HUES6 (cell line): Measurements from ENCODE around the gene TBPL1.

Experiments used
- H3K27ac ChIP-seq: 2 replicates; pipeline ENCODE4 v1.7.0; 2013; ENCODE audit warnings: low read depth, mild to moderate bottlenecking, low read length, inconsistent platforms
- H3K27me3 ChIP-seq: 2 replicates; pipeline ENCODE4 v1.6.1; 2013; ENCODE audit warnings: low read length; ENCODE audit not compliant: control insufficient read depth, insufficient read depth
- H3K36me3 ChIP-seq: 2 replicates; pipeline ENCODE4 v1.6.1; 2013; ENCODE audit warnings: low read length; ENCODE audit not compliant: control insufficient read depth, insufficient read depth
- H3K4me1 ChIP-seq: 2 replicates; pipeline ENCODE4 v1.6.1; 2013; ENCODE audit warnings: low read length; ENCODE audit not compliant: control insufficient read depth, insufficient read depth
- H3K4me3 ChIP-seq: 2 replicates; pipeline ENCODE4 v1.5.1; 2013; ENCODE audit warnings: low read depth, low read length
- H3K9ac ChIP-seq: one replicate; pipeline ENCODE4 v1.6.1; 2013; ENCODE audit warnings: mild to moderate bottlenecking, low read length
- H3K9me3 ChIP-seq: 2 replicates; pipeline ENCODE4 v1.6.1; 2013; ENCODE audit warnings: low read depth, low read length; ENCODE audit not compliant: control insufficient read depth, insufficient read depth

The TBPL1 gene

GRCh38 chr6:134029495-134030455 is 76.8 kb downstream of the TBPL1 start:
- no peaks in the 10 kb centered on the region for H3K36me3 ChIP-seq
- H3K4me1 ChIP-seq, result 0 out of 2 replicates have a peak, but pooled peaks cover under 1% of the 10 kb centered on the region
- no peaks in the 10 kb centered on the region for H3K9me3 ChIP-seq
- H3K27me3 ChIP-seq, result no peaks in the 10 kb centered on the region
- H3K27ac ChIP-seq, result no peak overlapping the region
- no peak overlapping the region for H3K9ac ChIP-seq
- H3K4me3 ChIP-seq, result no peak overlapping the region

- Histone ChIP-seq H3K36me3 (no peaks in the 10 kb centered on the region), H3K4me1 (peaks cover 7% of the 10 kb centered on the region; the same call in 1 of the 2 replicates)
Measured at GRCh38 chr6:134031696-134032255, 78.8 kb downstream of the TBPL1 start.

GRCh38 chr6:134034478-134034877 is 81.5 kb downstream of the TBPL1 start:
- peaks cover 7% of the 10 kb centered on the region; the same call in 1 of the 2 replicates for H3K4me1 ChIP-seq
- no peak overlapping the region for H3K4me3 ChIP-seq
- no peak overlapping the region for H3K9ac ChIP-seq
- H3K9me3 ChIP-seq, result no peaks in the 10 kb centered on the region
- no peaks in the 10 kb centered on the region for H3K27me3 ChIP-seq
- no peak overlapping the region for H3K27ac ChIP-seq
- H3K36me3 ChIP-seq, result no peaks in the 10 kb centered on the region

More at GRCh38 chr6:134031696-134032255, 78.8 kb downstream of the TBPL1 start:
- no peak overlapping the region for H3K9ac ChIP-seq
- no peak overlapping the region for H3K27ac ChIP-seq
- H3K4me3 ChIP-seq, result no peak overlapping the region
- H3K27me3 ChIP-seq, result no peaks in the 10 kb centered on the region
- no peaks in the 10 kb centered on the region for H3K9me3 ChIP-seq

GRCh38 chr6:134034961-134035822 is 82.2 kb downstream of the TBPL1 start:
- no peaks in the 10 kb centered on the region for H3K36me3 ChIP-seq
- H3K4me3 ChIP-seq, result no peak overlapping the region
- no peaks in the 10 kb centered on the region for H3K9me3 ChIP-seq
- H3K27ac ChIP-seq, result no peak overlapping the region
- H3K27me3 ChIP-seq, result no peaks in the 10 kb centered on the region
- H3K9ac ChIP-seq, result no peak overlapping the region
- peaks cover 7% of the 10 kb centered on the region; the same call in 1 of the 2 replicates for H3K4me1 ChIP-seq

- Histone ChIP-seq H3K9ac (no peak overlapping the region), H3K27ac (no peak overlapping the region), H3K27me3 (no peaks in the 10 kb centered on the region), H3K36me3 (no peaks in the 10 kb centered on the region), H3K4me3 (no peak overlapping the region), H3K4me1 (peaks cover 7% of the 10 kb centered on the region; the same call in 1 of the 2 replicates), H3K9me3 (no peaks in the 10 kb centered on the region)
Measured at GRCh38 chr6:134035823-134036296, 82.8 kb downstream of the TBPL1 start.

- Histone ChIP-seq H3K4me3 (no peak overlapping the region), H3K9me3 (no peaks in the 10 kb centered on the region), H3K9ac (no peak overlapping the region), H3K4me1 (peaks cover 14% of the 10 kb centered on the region), H3K27ac (no peak overlapping the region), H3K36me3 (no peaks in the 10 kb centered on the region), H3K27me3 (no peaks in the 10 kb centered on the region)
Measured at GRCh38 chr6:134039116-134039515, 86.1 kb downstream of the TBPL1 start.
